Activated CD4-positive, alpha-beta T cell treated with anti-CD3 and anti-CD28 coated beads, Interleukin-2, amount 50 U/mL, for 1 hour (primary cell): ENCODE data around the gene TBC1D7.
"Not testable (repeated sequence)": the region's sequence is repeated elsewhere in the genome, so short reads cannot be mapped to it uniquely, and the experiment has no call there.

ENCODE experiments used
- DNase-seq: peaks from one replicate; pipeline ENCODE4 v3.0.0-alpha.2; 2020

TBC1D7 gene

GRCh38 chr6:13355999-13356785 is 27.9 kb upstream of the TBC1D7 start:
- DNase-seq, result no peak

- no peak for DNase-seq
Measured at GRCh38 chr6:13355043-13355945, 27.0 kb upstream of the TBC1D7 start.

DNA sequence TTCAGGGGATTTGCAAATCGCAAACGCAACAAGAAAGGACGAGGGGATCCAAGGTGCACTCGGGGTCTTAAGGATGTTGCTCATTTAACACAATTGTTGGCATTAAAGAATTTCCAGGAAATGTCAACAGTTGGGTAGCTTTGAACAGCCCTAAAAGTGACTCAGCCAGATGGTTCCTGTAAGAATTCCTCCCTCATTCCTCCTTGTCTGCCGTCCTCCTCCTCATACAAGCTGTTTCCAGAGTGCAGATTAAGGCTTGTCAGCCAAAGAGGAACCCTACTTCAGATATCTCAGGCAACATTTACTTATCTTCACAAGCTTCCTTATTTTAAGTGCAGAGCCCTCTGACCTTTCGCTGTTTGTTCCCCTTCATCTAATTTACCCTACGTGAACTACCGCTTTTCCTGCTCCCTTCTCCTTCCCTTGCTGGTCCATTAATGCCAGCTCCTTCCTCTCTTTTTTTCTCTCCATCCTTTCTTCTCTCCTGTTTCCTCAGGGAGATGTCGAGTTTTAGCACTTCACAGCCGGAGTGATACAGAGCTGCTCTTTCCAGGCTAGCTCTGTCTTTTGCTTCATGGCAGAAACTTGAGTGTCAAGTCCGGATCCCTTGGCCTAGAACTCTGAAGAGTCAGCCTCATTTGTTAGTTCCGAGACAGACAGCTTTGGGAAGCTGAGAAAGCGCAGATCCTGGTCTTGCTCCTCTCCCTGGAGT is 26.1 kb upstream of the TBC1D7 start:
- no peak for DNase-seq

- no peak for DNase-seq
Measured at GRCh38 chr6:13352165-13352564, 23.8 kb upstream of the TBC1D7 start.

DNA sequence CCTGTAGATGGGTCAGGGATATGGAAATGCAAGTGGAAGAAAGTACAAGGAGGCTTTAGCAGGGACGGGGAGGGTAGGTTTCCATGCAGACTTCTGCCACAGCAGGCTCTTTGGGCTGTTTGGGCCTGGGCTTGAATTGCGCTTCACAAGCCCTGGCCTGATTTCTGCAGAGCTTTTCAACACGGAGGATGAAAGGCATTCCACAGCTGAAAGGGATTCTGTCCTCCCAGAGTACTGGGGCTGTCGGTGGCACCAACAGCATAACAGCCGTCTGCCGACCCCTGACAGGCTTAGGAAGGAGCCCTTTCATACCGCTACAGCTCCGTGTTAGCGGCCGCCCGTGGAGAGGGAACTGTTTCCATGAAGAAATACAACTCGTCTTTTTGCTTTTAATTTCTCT is 22.9 kb upstream of the TBC1D7 start:
- DNase-seq, result no peak

DNA sequence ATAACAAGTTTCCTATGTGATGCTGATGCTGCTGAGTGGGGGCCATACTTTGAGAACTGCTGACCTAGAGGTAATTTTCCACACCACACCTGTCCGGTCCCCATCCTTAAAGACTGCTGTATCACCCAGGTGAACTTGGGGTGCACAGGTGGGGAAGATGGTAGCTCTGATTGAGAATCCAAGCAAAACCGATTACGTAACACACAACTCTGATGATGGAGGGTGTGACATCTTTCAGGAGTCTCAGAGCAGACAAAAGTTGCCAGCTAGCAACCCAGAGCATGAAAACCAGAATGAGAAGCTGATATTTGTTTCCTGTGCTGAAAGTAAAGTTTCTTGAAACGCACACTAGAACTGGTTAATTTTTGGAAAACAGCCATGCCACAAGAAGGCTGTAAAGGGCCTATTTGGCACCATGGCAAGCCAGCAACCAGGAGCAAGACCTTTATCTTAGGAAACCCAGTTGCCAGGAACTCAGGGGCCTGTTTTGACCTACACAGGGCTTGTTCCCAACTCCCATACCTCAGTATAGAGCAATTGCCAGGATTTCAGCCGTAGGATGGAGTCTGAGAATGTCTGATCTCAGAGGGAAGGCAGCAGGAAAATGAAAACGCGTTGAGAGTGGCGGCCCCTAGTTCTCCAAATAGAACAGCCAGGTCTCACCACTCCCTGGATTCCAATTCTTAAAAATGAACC is 21.6 kb upstream of the TBC1D7 start:
- DNase-seq, result no peak

GRCh38 chr6:13348334-13349113 is 20.2 kb upstream of the TBC1D7 start:
- DNase-seq, result no peak

GRCh38 chr6:13346245-13346644 is 17.9 kb upstream of the TBC1D7 start:
- no peak for DNase-seq

DNA sequence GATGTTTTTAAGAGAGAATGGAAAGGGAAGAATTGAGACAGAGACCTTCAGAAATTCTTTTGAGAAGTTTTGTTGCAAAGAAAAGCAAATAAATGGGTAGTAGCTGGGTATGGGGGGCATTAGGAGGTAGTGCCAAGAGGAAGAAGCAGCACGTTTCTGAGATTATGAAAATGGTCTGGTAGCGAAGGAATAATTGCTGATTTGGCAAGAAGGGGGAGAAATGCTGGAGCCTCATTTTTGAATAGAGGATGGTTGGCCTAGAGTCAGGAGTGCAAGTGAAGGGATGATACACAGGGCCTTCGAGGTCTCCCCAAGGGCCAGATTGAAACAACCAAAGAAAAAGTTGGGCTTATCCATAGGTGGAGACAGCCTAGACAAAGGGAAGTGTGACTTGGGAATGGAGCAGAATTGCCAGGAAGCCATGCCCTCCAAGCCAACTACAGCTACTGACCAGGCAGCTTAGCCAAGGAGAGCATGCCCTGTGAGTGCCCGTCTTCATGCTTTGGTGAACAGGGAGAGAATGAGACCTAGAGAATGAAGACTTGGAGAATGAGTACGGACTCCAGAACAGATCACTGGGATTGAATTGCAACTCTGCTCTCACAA is 14.2 kb upstream of the TBC1D7 start:
- DNase-seq, result no peak

- no peak for DNase-seq
Measured at GRCh38 chr6:13339863-13340630, 11.7 kb upstream of the TBC1D7 start.

- DNase-seq, result no peak
Measured at GRCh38 chr6:13338038-13338437, 9.7 kb upstream of the TBC1D7 start.

- peak; percentile 78 for DNase-seq
Measured at GRCh38 chr6:13336553-13336952, 8.2 kb upstream of the TBC1D7 start.

- DNase-seq, result no peak
Measured at GRCh38 chr6:13334953-13335352, 6.6 kb upstream of the TBC1D7 start.

GRCh38 chr6:13332349-13332706 is 4.0 kb upstream of the TBC1D7 start:
- DNase-seq, result no peak

- DNase-seq, result no peak
Measured at GRCh38 chr6:13331516-13332348, 3.4 kb upstream of the TBC1D7 start.

DNA sequence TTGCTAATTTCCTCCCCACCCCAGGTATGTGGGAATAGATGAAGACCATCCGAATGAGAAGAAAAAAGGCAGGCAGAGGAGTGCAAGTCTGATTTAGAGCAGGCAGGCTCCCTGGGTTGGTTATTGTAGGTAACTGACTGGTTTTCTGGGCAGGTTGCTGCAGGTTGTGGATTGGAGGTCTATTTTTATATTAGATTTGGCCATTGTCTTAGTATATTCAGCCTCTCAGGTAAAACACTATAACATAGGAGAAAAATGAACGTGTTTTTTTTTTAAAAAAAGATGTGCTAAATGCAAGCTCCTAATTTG is 492 bp upstream of the TBC1D7 start:
- DNase-seq, result no peak

DNA sequence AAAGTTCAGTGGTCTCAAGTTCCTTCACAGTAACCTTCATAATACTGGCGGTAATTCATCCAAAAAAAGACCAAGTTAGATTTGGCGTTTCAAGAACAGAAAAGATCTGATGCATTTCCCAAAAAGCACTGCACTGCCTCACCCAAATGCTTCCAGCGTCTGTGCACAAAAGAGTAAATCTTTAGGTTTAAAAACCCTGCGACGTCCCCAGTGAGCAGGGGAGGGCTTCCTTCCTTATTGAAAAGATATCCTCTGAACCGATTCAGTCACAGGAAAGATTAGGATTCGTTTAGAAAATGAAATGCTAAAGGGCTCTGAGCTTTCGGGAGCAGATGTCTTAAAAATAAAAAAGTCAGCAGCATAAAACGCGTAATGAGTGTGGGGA is 654 bp downstream of the TBC1D7 start:
- DNase-seq, result no peak

GRCh38 chr6:13326031-13326586 is 2.2 kb downstream of the TBC1D7 start:
- not testable (repeated sequence) for DNase-seq

DNA sequence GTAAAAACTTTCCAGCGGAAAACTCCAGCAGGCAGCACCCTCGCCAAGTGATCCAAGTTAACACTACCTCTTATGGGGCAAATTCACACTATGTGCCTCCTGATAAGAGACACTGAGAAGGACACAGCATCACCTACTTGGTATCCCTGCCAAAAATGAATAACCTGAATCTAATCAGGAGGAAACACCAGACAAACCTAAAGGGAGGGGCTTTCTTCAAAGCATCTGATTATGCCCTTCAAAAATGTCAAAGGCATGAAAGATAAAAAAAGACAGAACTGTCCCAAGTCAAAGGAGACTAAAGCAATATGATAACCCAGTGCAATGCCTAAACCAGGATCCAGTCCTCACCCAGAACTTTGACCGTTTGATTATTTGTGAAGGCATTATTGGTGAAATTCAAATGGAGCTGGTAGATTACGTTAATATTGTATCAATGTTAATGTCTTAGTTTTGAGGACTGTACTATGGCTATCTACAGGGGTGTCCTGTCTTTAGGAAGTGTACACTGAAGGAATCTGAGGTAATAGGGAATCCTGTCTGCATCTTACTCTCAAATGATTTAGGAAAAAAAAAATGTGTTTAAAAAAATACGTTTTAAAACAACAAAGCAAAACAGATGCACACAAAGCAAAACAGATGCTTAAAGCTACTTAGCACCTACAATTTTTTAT is 8.3 kb downstream of the TBC1D7 start:
- DNase-seq, result no peak
